GM21447 (cell line): ENCODE results near the gene ELOVL4.
A peak's percentile ranks its signal among the peaks of the same experiment; 100 is the strongest.

ENCODE experiments used
- ATAC-seq: cut with Tn5 transposase; IDR thresholded peaks from one replicate; pipeline ENCODE4 v1.9.1; 2021; ENCODE audit not compliant: unreplicated experiment

ELOVL4 gene

DNA sequence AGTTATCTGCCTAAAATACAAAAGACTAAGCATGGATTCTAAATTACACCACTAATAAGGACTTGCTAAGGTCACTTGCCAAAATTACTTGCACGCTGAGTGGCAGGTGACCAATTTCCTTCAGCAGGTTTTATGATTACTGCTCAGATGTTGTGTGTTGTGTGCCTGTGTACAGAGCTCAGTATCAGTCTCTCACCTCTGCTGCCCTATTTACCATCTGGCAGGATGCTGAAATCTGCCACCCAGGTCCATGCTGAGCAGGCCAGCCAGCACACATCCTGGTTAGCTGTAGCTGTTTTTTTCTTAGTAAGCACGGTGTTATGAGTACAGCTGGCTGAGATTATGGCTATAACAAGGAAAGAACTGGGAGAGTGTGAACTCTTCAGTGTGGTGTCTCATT lies 34.0 kb downstream of the ELOVL4 start:
- ATAC-seq: no peak

DNA sequence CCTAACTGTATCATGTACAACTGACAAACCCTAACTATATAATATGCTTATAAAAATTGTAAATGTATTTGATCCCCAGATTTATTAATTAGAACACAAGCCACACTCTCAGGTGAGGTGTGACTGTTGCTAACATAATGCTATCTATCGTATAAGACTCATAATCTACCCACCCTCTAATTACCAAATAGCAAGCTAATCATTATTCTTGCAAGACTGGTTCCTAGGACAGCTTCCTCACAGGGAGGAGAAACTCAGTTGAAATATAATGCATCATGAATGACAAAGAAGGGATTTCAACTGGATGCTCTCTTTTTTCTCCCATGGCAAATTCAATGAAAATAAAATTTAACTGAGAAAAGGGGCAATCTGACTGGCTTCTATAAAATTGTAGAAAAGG lies 35.4 kb downstream of the ELOVL4 start:
- ATAC-seq: no peak

DNA sequence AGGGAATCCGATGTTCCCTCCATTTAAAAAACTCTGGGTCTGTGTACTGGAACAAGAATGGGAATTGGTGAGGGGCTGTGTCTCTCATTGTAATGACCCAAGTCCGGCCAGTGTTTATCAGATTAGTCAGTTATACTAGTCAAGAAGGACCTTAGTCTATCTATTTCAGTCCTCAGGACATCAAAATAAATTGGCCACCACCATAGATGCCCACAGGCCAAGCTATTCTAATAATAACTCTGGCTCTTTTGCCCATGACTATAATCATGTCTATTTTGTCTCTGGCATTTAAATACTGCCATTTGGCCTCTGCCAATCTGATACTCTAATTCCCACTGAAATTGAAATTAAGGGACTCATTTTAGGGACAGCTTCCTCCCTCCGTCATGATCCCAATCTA lies 37.8 kb downstream of the ELOVL4 start:
- ATAC-seq: no peak

DNA sequence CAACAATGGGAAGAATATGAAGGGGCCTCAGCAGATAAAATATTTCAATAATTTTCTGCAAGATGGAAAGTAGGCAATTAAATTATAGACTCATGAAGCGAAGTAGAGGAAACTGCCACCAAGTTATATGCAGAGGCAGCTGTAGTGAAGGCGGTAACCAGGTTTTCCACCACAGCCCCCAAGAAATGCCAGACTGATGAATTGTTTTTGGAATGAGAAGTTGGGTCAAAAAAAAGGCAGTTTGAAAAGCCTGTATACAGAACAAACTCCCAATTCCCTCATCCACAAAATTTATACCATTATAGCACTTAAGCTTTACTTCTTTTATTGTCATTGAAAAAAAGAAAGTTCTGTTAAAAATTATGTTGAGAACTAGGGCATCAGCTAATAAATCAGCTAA lies 45.3 kb downstream of the ELOVL4 start:
- no peak for ATAC-seq

DNA sequence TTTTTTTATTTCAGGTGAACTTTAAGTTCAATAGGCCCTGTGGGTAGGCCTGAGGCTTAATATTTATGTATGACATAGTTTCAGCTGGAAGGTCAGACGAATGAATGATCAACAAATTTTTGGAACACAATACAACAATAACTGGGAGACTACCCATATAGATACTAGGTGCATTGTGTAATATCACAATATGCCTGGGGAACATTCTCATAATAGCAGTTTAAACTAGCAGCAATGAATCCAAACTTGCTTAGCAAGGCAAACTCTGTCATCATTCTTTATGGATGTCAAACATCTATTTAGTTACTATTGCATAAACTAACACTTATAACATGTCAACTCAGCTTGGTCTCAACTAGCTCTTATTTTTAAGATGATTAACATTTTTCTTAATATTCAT lies 49.3 kb downstream of the ELOVL4 start:
- ATAC-seq: no peak

DNA sequence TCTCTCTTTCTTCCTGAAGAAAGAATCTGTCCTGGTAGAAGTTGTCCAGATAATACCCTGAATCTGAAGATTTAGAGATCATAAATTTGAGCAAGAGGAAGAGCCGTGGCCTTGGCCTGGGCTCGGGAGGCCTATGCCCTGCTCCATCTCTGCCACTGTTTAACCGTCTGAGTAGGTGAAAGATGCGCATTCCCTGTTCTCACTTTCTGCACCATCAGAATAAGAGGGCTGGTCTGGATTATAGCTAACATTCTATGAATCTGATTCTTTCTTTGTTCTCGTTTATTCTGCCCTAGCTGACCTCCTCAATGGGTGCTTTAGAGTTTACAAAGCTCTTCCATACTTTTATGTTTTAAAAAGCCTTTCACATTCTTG lies 51.3 kb downstream of the ELOVL4 start:
- no peak for ATAC-seq

DNA sequence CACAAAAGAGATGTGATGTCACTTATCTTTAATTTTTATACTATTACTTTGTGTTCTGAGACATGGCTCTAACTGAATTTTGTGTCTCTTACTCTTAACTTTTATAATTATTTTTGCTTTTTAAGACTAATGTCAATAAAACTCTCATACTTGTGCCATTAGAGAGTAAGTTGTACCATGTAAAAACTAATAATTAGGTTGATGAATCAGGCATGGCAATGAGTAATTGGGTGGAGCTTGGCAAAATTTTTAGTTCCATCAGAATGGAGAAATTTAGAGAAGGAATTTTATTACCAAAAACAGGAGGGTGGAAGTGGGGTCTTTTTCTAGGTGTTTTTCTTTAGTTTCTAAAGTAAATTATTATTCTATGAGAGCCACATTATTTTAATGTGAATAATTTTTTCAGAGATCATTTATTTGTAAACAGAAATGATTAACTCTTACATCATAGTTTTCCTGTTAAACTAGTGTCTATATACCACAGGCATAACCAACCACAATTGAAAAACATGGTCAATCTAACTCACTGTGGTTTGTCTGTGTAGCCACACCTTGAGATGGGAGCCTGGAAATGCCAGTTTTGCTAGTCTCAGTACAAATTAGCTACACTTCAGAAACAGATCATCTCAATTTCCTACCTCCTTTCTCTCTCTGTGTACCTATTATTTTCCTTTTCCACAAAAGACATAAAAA lies 51.8 kb downstream of the ELOVL4 start:
- ATAC-seq: no peak

DNA sequence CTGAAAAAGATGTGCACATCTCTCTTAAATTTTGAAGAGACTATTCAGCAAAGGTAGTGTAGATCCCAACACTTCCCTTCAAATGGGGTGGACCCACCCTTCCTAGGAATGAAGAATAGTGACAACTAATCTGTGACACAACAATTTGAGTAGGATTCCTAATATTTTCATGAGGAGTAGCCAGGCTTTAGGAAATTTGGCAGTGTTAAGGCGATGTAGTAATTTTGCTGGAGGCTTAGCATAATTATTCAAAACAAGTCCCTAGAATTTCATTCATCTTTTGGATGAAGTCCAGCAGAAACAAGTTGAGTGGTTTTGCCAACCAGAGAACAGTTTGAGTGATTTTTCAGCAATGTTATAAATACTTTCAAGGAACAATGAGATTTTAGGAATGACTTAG lies 52.4 kb downstream of the ELOVL4 start:
- ATAC-seq: no peak

DNA sequence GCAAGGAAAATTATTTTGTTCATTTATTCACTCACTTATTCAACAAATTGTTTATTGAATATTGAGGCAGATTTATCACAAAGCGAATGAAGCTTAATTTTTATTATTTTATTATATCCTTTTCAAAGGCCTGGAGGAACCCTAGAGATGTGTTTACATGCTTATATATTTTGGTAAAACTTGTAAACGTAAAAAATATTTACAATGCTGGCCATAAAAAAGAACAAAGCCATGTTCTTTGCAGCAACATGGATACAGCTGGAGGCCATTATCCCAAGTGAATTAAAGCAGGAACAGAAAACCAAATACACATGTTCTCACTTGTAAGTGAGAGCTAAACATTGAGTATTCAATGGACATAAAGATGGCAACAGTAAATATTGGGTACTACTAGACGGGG lies 58.8 kb downstream of the ELOVL4 start:
- no peak for ATAC-seq

DNA sequence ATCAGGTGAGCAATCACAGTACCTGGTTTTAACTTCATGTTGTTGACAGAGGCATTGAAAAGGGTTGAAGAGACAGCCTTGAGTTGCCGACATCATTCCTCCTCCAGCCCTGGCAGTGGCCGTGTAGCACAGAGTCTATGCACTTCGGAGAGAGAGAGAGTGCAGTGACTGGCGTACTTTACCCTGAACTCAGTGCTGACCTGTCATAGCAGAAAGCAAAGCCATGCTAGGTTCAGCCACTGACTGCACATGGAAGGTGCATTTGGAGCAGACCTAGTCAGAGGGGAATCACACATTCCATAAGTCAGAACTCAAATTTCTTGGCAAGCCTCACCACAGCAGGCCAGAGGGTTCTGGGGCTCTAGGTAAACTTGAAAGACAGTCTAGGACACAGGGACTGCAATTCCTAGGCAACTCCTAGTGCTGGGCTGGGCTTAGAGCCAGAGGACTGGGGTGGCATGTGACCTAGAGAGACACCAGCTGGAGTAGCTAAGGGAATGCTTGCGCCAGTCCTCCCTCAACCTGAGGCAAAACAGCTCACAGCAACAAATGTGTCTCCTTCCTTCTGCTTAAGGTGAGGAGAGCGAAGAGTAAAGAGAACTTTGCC lies 69.1 kb downstream of the ELOVL4 start:
- no peak for ATAC-seq

DNA sequence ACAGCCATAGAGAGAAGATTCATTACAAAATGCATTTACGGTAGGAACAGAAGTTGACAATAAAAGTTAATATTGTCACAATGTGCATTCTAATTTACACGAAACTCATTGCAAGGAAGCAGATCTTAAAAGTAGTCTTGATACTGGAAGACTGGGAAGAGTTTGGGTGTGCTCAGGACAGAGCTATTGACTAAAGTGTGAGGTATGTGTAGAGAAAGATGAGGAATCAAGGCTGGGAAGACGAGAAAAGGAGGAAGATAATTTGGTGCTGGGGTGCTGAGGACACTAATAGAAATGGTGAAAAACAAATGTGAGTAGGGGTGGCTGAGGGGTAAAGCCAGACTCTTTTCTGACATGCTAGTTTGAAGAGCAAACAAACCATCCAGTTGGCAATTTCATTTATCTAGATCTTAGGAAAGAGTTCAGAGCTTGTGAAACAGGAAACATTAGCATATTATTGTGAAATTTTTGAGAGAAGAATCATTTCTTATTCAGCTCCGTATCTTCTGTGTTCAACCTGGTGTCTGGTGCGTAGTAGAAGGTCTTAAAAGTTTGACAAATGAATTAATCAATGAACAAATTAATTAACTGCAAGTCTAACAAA lies 72.7 kb downstream of the ELOVL4 start:
- no peak for ATAC-seq

DNA sequence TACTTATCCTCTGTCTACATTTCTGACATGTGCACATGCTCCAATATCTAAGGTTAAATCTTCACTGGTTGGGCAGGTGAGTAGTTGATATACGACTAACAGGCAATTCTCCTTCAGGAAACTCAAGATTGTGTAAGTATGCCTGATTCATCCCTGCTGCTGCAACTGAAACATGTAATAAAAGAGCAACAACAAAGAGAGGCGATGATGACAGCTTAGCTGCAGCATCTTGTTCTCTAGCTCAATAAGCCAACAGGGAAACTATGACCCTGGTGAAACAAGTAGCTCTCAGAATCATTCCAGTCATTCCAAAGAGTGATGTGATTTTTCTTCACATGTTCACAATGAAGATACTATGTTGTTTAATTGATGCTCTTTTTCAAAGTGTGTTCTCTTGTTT lies 74.4 kb downstream of the ELOVL4 start:
- ATAC-seq: no peak

DNA sequence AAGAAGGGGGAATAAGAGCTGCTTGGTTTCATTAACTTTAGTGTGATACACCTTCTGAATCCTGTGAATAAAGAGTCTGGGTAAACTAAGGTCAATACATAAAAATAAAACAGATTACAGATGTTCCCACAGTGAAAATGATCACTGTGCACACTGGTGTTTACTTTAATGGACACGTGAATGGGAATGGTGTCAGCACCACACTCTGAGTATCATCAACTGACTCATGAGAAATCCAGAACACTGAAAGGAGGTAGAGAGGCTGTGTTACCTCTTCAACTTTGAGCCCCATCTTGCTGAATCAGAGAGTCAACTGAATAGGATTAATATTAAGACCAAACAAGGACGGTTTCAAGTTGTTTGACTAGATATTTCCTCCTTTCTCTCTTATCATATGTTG lies 75.0 kb downstream of the ELOVL4 start:
- no peak for ATAC-seq

DNA sequence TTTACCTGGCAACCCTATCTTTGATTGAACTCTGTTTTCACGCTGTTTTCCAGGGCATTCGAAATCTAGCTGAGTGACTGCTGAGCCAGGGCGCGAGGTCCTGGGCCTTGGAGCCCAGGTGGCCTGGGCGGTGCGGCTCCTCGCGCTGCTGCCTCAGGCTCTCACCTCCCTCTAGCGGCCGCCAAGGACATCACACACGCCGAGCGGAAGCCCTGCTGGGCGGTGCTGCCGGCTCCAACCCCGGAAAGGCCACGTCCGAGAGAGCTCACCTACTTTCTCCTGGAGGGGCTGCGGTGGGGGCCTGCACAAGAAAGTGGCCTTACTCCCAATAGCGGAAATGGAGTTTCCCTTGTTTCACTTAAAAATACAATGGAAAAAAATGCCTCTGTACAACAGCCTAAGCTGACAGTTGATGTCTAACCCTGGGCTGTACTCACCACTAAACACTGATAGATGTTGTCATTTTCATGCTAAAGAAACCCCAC lies 77.7 kb downstream of the ELOVL4 start:
- ATAC-seq: peak; percentile 100

DNA sequence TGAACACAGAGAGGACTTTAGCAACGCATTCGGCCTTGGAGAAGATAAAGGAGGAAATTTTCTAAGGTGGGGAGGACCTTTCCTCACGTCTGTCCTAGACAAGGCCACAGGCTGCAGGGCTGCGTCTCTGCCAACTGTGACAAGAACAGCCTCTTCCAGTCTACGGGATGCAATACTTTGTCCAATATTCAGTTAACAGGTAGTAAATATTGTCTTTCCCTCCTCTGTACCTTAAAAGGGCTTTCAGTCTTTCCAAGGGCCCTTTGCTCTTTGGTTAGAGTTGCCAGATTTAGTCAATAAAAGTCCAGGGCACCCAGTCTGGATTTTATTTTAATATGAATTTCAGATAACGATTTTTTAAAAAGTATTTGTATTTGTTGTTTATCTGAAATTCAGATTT lies 78.2 kb downstream of the ELOVL4 start:
- no peak for ATAC-seq

DNA sequence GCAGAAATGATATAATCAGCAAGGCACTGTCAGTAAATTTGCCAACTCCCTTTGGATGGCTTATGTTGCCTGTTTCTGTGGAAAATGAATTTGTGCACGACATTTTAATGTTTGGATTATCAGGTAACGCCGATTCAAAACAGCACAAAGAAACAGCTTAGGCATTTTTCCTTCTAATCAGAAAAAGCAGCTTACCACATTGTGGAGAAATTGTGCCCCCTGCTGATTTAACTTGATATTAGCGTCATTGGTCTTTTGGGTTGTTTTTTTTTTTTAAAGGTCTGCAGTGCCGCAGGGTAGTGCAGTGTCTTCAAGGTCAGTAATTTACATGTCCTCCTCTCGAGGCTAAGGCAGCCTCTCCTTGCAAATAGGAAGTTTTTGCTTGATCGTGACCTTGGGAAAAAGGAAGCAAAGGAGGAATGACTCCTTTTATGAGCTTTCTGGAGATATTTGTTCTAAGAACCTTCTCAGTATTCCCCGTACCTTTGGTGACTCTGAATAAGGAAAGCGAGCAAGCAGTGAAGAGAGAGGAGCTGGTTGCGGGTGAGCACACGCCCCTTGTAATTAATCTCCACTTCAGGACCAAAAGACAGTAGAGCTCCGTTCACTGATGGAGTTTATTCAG lies 79.1 kb downstream of the ELOVL4 start:
- ATAC-seq: peak; percentile 38
